Measurements from ENCODE around the gene ZMIZ2. TPM values are rescaled to one million over a fixed set of nuclear protein-coding genes. Genes with fewer than 3 reads are reported as not detected.

The ZMIZ2 gene
- total RNA-seq, 1 experiment from 2014 or later: 100 TPM

- TF ChIP-seq CTCF (IDR thresholded peaks at IDR 0.05; ENCODE audit: unreplicated experiment): no peak
- Mint-ChIP-seq H3K27ac (ENCODE audit: low read depth, unreplicated experiment) (no peak overlapping the region), H3K4me3 (ENCODE audit: unreplicated experiment) (no peak overlapping the region), H3K27me3 (ENCODE audit: insufficient read depth, unreplicated experiment) (no peaks in the 10 kb centered on the region), H3K9me3 (ENCODE audit: unreplicated experiment) (no peaks in the 10 kb centered on the region), H3K36me3 (ENCODE audit: insufficient read depth, unreplicated experiment) (no peaks in the 10 kb centered on the region), H3K4me1 (ENCODE audit: insufficient read depth, unreplicated experiment) (no peaks in the 10 kb centered on the region)
- ChIA-PET POLR2A (interaction anchor here (0.9 kb wide), 1 partner anchor 162 kb away, joined by 3 read pairs; no protein-coding TSS in a partner anchor), CTCF (no interaction called here)
- intact Hi-C loops (cut with micrococcal nuclease): no loop called here
- no TSS peak for BruUV-seq (replicated peaks)
- no peak for DNase-seq (ENCODE audit: unreplicated experiment)
Measured at GRCh38 chr7:44814919-44815318, 66.3 kb downstream of the ZMIZ2 start.

- no peak overlapping the region for H3K4me3 Mint-ChIP-seq (ENCODE audit: unreplicated experiment)
- no peaks in the 10 kb centered on the region for H3K9me3 Mint-ChIP-seq (ENCODE audit: unreplicated experiment)
- intact Hi-C loops (cut with micrococcal nuclease): no loop called here
- H3K4me1 Mint-ChIP-seq (ENCODE audit: insufficient read depth, unreplicated experiment): no peaks in the 10 kb centered on the region
- TF ChIP-seq CTCF (IDR thresholded peaks at IDR 0.05; ENCODE audit: unreplicated experiment): no peak
- POLR2A ChIA-PET: no interaction called here
- H3K36me3 Mint-ChIP-seq (ENCODE audit: insufficient read depth, unreplicated experiment): peaks cover 7% of the 10 kb centered on the region
- no peak for DNase-seq (ENCODE audit: unreplicated experiment)
- CTCF ChIA-PET: no interaction called here
- BruUV-seq (replicated peaks): no TSS peak
- no peaks in the 10 kb centered on the region for H3K27me3 Mint-ChIP-seq (ENCODE audit: insufficient read depth, unreplicated experiment)
- no peak overlapping the region for H3K27ac Mint-ChIP-seq (ENCODE audit: low read depth, unreplicated experiment)
Measured at GRCh38 chr7:44819292-44819691, 70.6 kb downstream of the ZMIZ2 start.

Other genes starting within 250 kb of the ZMIZ2 start
- gene NPC1L1, start 207.5 kb upstream of the ZMIZ2 start, total RNA-seq (2022): 0.07 TPM in 1 of 2 replicates, not detected in the other
- 104 and 105 TPM in 2 replicates for gene DDX56, start 174.9 kb upstream of the ZMIZ2 start, total RNA-seq (2022)
- gene TMED4, start 166.6 kb upstream of the ZMIZ2 start, total RNA-seq (2022): 49.7 and 58.0 TPM in 2 replicates
- gene OGDH, start 142.2 kb upstream of the ZMIZ2 start, total RNA-seq (2022): 75.1 and 91.1 TPM in 2 replicates
- gene PPIA, start 47.8 kb downstream of the ZMIZ2 start, total RNA-seq (2022): 2,090 and 2,238 TPM in 2 replicates
- gene H2AZ2, start 99.2 kb downstream of the ZMIZ2 start, total RNA-seq (2022): 138 and 139 TPM in 2 replicates
- 21.3 and 27.9 TPM in 2 replicates for gene PURB, start 136.7 kb downstream of the ZMIZ2 start, total RNA-seq (2022)
- gene MYO1G, start 230.2 kb downstream of the ZMIZ2 start, total RNA-seq (2022): 0.14 and 0.15 TPM in 2 replicates